ENCODE measurements around the gene LAMC2.

The LAMC2 gene

DNA sequence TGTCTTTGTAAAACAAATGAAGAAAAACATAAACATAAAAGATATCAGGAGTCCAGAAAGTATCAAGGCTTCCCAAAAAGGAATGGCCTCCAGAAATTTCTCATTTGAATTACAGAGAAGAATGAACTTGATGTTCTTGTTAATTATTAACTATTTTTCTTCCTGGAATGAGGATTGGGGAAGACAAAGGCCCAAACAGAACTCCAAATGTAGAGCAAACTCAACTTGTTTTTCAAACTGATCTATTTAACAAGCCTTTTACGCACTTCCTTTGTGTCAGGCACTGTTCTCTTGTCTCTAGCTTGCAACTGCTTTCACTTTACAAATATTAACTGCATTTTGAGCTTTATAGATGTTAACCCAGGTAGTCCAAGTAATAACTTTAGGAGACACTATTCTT, 45.5 kb downstream of the LAMC2 start:
- TF ChIP-seq, protein P1, sequence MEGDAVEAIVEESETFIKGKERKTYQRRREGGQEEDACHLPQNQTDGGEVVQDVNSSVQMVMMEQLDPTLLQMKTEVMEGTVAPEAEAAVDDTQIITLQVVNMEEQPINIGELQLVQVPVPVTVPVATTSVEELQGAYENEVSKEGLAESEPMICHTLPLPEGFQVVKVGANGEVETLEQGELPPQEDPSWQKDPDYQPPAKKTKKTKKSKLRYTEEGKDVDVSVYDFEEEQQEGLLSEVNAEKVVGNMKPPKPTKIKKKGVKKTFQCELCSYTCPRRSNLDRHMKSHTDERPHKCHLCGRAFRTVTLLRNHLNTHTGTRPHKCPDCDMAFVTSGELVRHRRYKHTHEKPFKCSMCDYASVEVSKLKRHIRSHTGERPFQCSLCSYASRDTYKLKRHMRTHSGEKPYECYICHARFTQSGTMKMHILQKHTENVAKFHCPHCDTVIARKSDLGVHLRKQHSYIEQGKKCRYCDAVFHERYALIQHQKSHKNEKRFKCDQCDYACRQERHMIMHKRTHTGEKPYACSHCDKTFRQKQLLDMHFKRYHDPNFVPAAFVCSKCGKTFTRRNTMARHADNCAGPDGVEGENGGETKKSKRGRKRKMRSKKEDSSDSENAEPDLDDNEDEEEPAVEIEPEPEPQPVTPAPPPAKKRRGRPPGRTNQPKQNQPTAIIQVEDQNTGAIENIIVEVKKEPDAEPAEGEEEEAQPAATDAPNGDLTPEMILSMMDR (IDR thresholded peaks at IDR 0.05; ENCODE audit: low read length, missing control alignments) = no peak
- no peak for DNase-seq (ENCODE audit: low read depth)
- no peak overlapping the region for H3K4me3 ChIP-seq (replicated peaks; ENCODE audit: low read depth, low read length)

GRCh38 chr1:183233113-183233512, 47.0 kb downstream of the LAMC2 start:
- H3K4me3 ChIP-seq (replicated peaks; ENCODE audit: low read depth, low read length) = no peak overlapping the region
- TF ChIP-seq, protein P1 (IDR thresholded peaks at IDR 0.05; ENCODE audit: low read length, missing control alignments) = no peak
- DNase-seq (ENCODE audit: low read depth) = no peak

GRCh38 chr1:183234660-183235476, 48.8 kb downstream of the LAMC2 start:
- peak overlapping the region; percentile 43 for H3K4me3 ChIP-seq (replicated peaks; ENCODE audit: low read depth, low read length)
- peak; percentile 99 for DNase-seq (ENCODE audit: low read depth)
- TF ChIP-seq, protein P1 (IDR thresholded peaks at IDR 0.05; ENCODE audit: low read length, missing control alignments) = peak; percentile 81

DNA sequence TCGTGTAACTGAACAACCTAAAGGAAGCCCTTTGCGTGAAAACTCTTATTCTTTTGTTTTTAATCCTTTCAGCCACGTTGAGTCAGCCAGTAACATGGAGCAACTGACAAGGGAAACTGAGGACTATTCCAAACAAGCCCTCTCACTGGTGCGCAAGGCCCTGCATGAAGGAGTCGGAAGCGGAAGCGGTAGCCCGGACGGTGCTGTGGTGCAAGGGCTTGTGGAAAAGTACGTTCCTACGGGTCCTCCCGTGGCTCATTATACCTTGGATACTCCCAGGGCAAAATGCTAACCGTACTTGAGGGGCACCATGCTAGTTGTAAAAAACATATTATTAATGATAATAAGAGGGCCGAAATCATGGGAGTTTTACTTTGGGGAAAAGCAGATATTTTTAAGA, 49.4 kb downstream of the LAMC2 start:
- DNase-seq (ENCODE audit: low read depth) = no peak
- H3K4me3 ChIP-seq (replicated peaks; ENCODE audit: low read depth, low read length) = peak overlapping the region; percentile 43
- TF ChIP-seq, protein P1 (IDR thresholded peaks at IDR 0.05; ENCODE audit: low read length, missing control alignments) = no peak

DNA sequence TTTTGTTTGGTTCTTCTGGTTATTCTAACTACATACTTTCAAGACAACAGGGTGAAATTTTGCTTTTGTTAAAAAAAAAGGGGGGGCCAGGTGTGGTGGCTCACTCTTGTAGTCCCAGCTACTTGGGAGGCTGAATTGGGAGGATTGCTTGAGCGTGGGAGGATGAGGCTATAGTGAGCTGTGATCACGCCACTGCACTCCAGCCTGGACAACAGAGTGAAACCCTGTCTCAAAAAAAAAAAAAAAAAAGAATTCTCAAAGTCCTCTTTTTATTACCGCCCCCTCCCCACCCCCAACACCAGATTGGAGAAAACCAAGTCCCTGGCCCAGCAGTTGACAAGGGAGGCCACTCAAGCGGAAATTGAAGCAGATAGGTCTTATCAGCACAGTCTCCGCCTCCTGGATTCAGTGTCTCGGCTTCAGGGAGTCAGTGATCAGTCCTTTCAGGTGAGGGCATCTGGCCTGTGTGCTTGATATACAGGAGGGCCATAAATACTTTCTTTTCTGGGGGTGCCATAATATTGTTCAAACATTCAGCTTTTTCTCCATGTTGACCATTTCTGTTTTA, 50.2 kb downstream of the LAMC2 start:
- TF ChIP-seq, protein P1 (IDR thresholded peaks at IDR 0.05; ENCODE audit: low read length, missing control alignments) = no peak
- no peak for DNase-seq (ENCODE audit: low read depth)
- no peak overlapping the region for H3K4me3 ChIP-seq (replicated peaks; ENCODE audit: low read depth, low read length)

- TF ChIP-seq, protein P1 (IDR thresholded peaks at IDR 0.05; ENCODE audit: low read length, missing control alignments) = no peak
- no peak overlapping the region for H3K4me3 ChIP-seq (replicated peaks; ENCODE audit: low read depth, low read length)
- DNase-seq (ENCODE audit: low read depth) = no peak
Measured at GRCh38 chr1:183237046-183237445, 51.0 kb downstream of the LAMC2 start.
